Common myeloid progenitor, CD34-positive (primary cell): Measurements from ENCODE around the gene NRN1.
A peak's percentile ranks its signal among the peaks of the same experiment; 100 is the strongest.

ENCODE experiments used
- CTCF ChIA-PET: fragments of 350-600 bp; sonication (Branson Sonifier 250); formaldehyde crosslinking; loops from one replicate; lab custom pipeline; 2021; ENCODE audit warnings: antibody characterized with exemption; lab: Charles Lee
- POLR2A ChIA-PET: fragments of 350-600 bp; sonication (Branson Sonifier 250); formaldehyde crosslinking; loops from one replicate; lab custom pipeline; 2021; ENCODE audit warnings: antibody characterized with exemption; lab: Charles Lee
- DNase-seq, 3 donors: peaks; one replicate each; pipeline versions ENCODE4 v3.0.0 to v3.0.0-alpha.2; 2013
- H3K27ac ChIP-seq, 2 experiments: 1 replicate in 1 of 2; 2 replicates in 1 of 2; pipeline ENCODE4 v1.7.0; 2013; ENCODE audit warnings: inconsistent platforms in 2 of 2, low read length in 2 of 2, mild to moderate bottlenecking in 2 of 2, low read depth in 1 of 2, moderate library complexity in 1 of 2; ENCODE audit not compliant: severe bottlenecking in 2 of 2, insufficient read depth in 1 of 2, poor library complexity in 1 of 2
- H3K27me3 ChIP-seq, 5 experiments: replicated peaks in 2 of 5; 1 replicate in 3 of 5; 2 replicates in 2 of 5; pipeline versions ENCODE4 v1.6.1 to v1.7.0; 2013; ENCODE audit warnings: low read length in 4 of 5, mild to moderate bottlenecking in 2 of 5, moderate library complexity in 2 of 5, inconsistent platforms in 1 of 5; ENCODE audit not compliant: insufficient read depth in 5 of 5, control insufficient read depth in 4 of 5
- H3K36me3 ChIP-seq, 4 experiments: 1 replicate in 2 of 4; 2 replicates in 2 of 4; pipeline versions ENCODE4 v1.6.1 to v1.7.0; 2013; ENCODE audit warnings: low read length in 3 of 4, control low read depth in 1 of 4, mild to moderate bottlenecking in 1 of 4; ENCODE audit not compliant: control insufficient read depth in 4 of 4, insufficient read depth in 4 of 4
- H3K4me1 ChIP-seq, 4 experiments: 1 replicate in 3 of 4; 2 replicates in 1 of 4; pipeline versions ENCODE4 v1.6.1 to v1.7.1; 2013; ENCODE audit warnings: low read length in 3 of 4, mild to moderate bottlenecking in 3 of 4, control low read depth in 1 of 4, inconsistent platforms in 1 of 4, moderate library complexity in 1 of 4; ENCODE audit not compliant: control insufficient read depth in 4 of 4, insufficient read depth in 4 of 4; ENCODE audit errors: control extremely low read depth in 1 of 4
- H3K4me3 ChIP-seq, 7 experiments: 1 replicate in 4 of 7; 2 replicates in 3 of 7; pipeline versions ENCODE4 v1.5.1 to v1.7.0; 2013; ENCODE audit warnings: mild to moderate bottlenecking in 7 of 7, low read length in 6 of 7, moderate library complexity in 6 of 7, inconsistent platforms in 2 of 7, low read depth in 2 of 7, control low read depth in 1 of 7; ENCODE audit not compliant: insufficient read depth in 4 of 7, control insufficient read depth in 1 of 7; ENCODE audit errors: extremely low read depth in 1 of 7
- H3K9me3 ChIP-seq, 5 experiments: 1 replicate in 4 of 5; 2 replicates in 1 of 5; pipeline versions ENCODE4 v1.6.1 to v1.7.1; 2013; ENCODE audit warnings: low read length in 4 of 5, mild to moderate bottlenecking in 2 of 5, inconsistent platforms in 1 of 5, low read depth in 1 of 5, moderate library complexity in 1 of 5; ENCODE audit not compliant: control insufficient read depth in 4 of 5, insufficient read depth in 2 of 5; ENCODE audit errors: control extremely low read depth in 1 of 5
- WGBS: methylation state at CpG from one replicate; pipeline ENCODE4 v1.1.5; 2013; ENCODE audit not compliant: insufficient coverage; 5-methylcytosine and 5-hydroxymethylcytosine counted together

The NRN1 gene

GRCh38 chr6:5994234-5994998, 12.3 kb downstream of the NRN1 start:
- no peaks in the 10 kb centered on the region for H3K36me3 ChIP-seq
- peaks cover 0 to 33% (median 27%) of the 10 kb centered on the region in 4 experiments for H3K4me1 ChIP-seq
- no peak overlapping the region for H3K27ac ChIP-seq
- peaks cover 12 to 93% (median 63%) of the 10 kb centered on the region in 5 experiments for H3K27me3 ChIP-seq
- DNase-seq: peak in 1 of 3 donors; percentile 37
- ChIA-PET CTCF (interaction anchor here (1.0 to 1.5 kb wide), 3 partner anchors 10 to 524 kb away, joined by 3 read pairs; no protein-coding TSS in a partner anchor), POLR2A (no interaction called here)
- no peak overlapping the region for H3K4me3 ChIP-seq
- peaks cover 0 to 2% (median 0%) of the 10 kb centered on the region in 5 experiments for H3K9me3 ChIP-seq
- whole genome bisulfite sequencing: 15% methylated on average over 19 of the region's 38 CpGs

- 25% methylated on average over 8 of the region's 10 CpGs for WGBS
- H3K9me3 ChIP-seq: peaks cover 0 to 5% (median 0%) of the 10 kb centered on the region in 5 experiments
- no peak for DNase-seq
- H3K27me3 ChIP-seq: peaks cover under 1 to 81% (median 52%) of the 10 kb centered on the region in 5 experiments
- H3K36me3 ChIP-seq: no peaks in the 10 kb centered on the region
- no peak overlapping the region for H3K4me3 ChIP-seq
- peaks cover 0 to 26% (median 20%) of the 10 kb centered on the region in 4 experiments for H3K4me1 ChIP-seq
- no peak overlapping the region for H3K27ac ChIP-seq
- CTCF ChIA-PET: no interaction called here
- POLR2A ChIA-PET: no interaction called here
Measured at GRCh38 chr6:5992551-5993225, 14.0 kb downstream of the NRN1 start.

GRCh38 chr6:5990786-5991185, 15.9 kb downstream of the NRN1 start:
- DNase-seq: no peak
- H3K9me3 ChIP-seq: peaks cover 0 to 5% (median 0%) of the 10 kb centered on the region in 5 experiments
- WGBS: no CpG with 5 or more reads among the region's 4 CpGs
- ChIA-PET POLR2A (no interaction called here), CTCF (no interaction called here)
- H3K27me3 ChIP-seq: peaks cover 0 to 63% (median 43%) of the 10 kb centered on the region in 5 experiments
- H3K36me3 ChIP-seq: no peaks in the 10 kb centered on the region
- no peak overlapping the region for H3K27ac ChIP-seq
- H3K4me1 ChIP-seq: peaks cover 0 to 8% (median 2%) of the 10 kb centered on the region in 4 experiments
- H3K4me3 ChIP-seq: no peak overlapping the region

GRCh38 chr6:5989141-5989723, 17.5 kb downstream of the NRN1 start:
- Histone ChIP-seq H3K27me3 (peaks cover 0 to 48% (median 29%) of the 10 kb centered on the region in 5 experiments), H3K4me3 (no peak overlapping the region), H3K9me3 (peaks cover 0 to 4% (median 0%) of the 10 kb centered on the region in 5 experiments), H3K27ac (no peak overlapping the region), H3K4me1 (peaks cover 0 to 6% (median 0%) of the 10 kb centered on the region in 4 experiments), H3K36me3 (no peaks in the 10 kb centered on the region)
- CTCF ChIA-PET: no interaction called here
- WGBS: 93% methylated on average over 3 of the region's 5 CpGs
- peak in 1 of 3 donors; percentile 34 for DNase-seq
- POLR2A ChIA-PET: interaction anchor here (0.6 kb wide), 1 partner anchor 9 kb away, joined by 3 read pairs; no protein-coding TSS in a partner anchor

- H3K4me1 ChIP-seq: peaks cover 0 to 6% (median 0%) of the 10 kb centered on the region in 4 experiments
- no peaks in the 10 kb centered on the region for H3K36me3 ChIP-seq
- ChIA-PET CTCF (interaction anchor here (1.0 to 1.5 kb wide), 2 partner anchors 20 to 516 kb away, joined by 3 to 4 read pairs; partner anchors contain the start of gene NRN1), POLR2A (no interaction called here)
- H3K27ac ChIP-seq: no peak overlapping the region
- 86% methylated on average over 1 of the region's 2 CpGs for WGBS
- peaks cover 0 to 24% (median 12%) of the 10 kb centered on the region in 5 experiments for H3K27me3 ChIP-seq
- H3K4me3 ChIP-seq: no peak overlapping the region
- peaks cover 0 to 2% (median 0%) of the 10 kb centered on the region in 5 experiments for H3K9me3 ChIP-seq
- no peak for DNase-seq
Measured at GRCh38 chr6:5986861-5987260, 19.9 kb downstream of the NRN1 start.

GRCh38 chr6:5984150-5985089, 22.3 kb downstream of the NRN1 start:
- H3K27ac ChIP-seq: no peak overlapping the region
- H3K27me3 ChIP-seq: peaks cover 0 to 6% (median 2%) of the 10 kb centered on the region in 5 experiments
- CTCF ChIA-PET: no interaction called here
- DNase-seq: no peak
- H3K9me3 ChIP-seq: peaks cover 0 to 2% (median 0%) of the 10 kb centered on the region in 5 experiments
- 97% methylated on average over 3 of the region's 7 CpGs for WGBS
- H3K4me3 ChIP-seq: no peak overlapping the region
- peaks cover 0 to 5% (median 0%) of the 10 kb centered on the region in 4 experiments for H3K4me1 ChIP-seq
- no peaks in the 10 kb centered on the region for H3K36me3 ChIP-seq
- POLR2A ChIA-PET: no interaction called here
